Measurements from ENCODE around the gene ZSWIM1.

- TF ChIP-seq CTCF (IDR thresholded peaks at IDR 0.05; ENCODE audit: low read length) (no peak), EZH2 (optimal IDR thresholded peaks at IDR 0.05; ENCODE audit: low read depth, low read length) (no peak), EZH2phosphoT487 (IDR thresholded peaks at IDR 0.05; ENCODE audit: low read length) (no peak)
Measured at GRCh38 chr20:45886590-45887345, 5.7 kb downstream of the ZSWIM1 start.
